Measurements from ENCODE around the gene KCNJ14.

- TF ChIP-seq CTCF (IDR thresholded peaks at IDR 0.05; ENCODE audit: low read depth, low read length) (peak; percentile 92), EZH2phosphoT487 (IDR thresholded peaks at IDR 0.05; ENCODE audit: low read depth) (no peak)
These were observed 34.3 kb downstream of the KCNJ14 start for GRCh38 chr19:48489608-48490216.

Measured in OCI-LY3 (cell line).